HCT116 (cell line): ENCODE data around the gene ATP6V0B. TPM values are rescaled to one million over a fixed set of nuclear protein-coding genes. Genes with fewer than 3 reads are reported as not detected.

ENCODE experiments used
- ATAC-seq: fragments of 200-7000 bp; cut with Tn5 transposase; 2 replicates; pipeline ENCODE4 v1.9.1; 2020; ENCODE audit warnings: mild to moderate bottlenecking, moderate library complexity
- BruUV-seq: library from RNA; stranded (reverse); fragments of 400-500 nt; replicated peaks from 2 replicates; lab custom pipeline; 2021; lab: Mats Ljungman, UMichigan
- CTCF ChIA-PET: fragments of 300-600 bp; sonication (Branson Sonifier 250); formaldehyde crosslinking; loops from one replicate; lab custom pipeline; 2021; ENCODE audit warnings: antibody characterized with exemption; lab: Charles Lee
- POLR2A ChIA-PET: fragments of 300-600, 350-600 bp; sonication (Branson Sonifier 250); formaldehyde crosslinking; loops from one replicate; lab custom pipeline; 2021; ENCODE audit warnings: antibody characterized with exemption; lab: Charles Lee
- RAD21 ChIA-PET, 2 experiments: fragments of 300-600 bp; sonication (Branson Sonifier 250); formaldehyde crosslinking; loops; one replicate each; lab custom pipeline; 2023; ENCODE audit warnings: low total read pairs in 2 of 2; ENCODE audit not compliant: uncharacterized antibody in 2 of 2, unreplicated experiment in 2 of 2, low non-redundant PET in 1 of 2; lab: Charles Lee
- DNase-seq: peaks from one replicate; pipeline ENCODE4 v3.0.0-alpha.2; 2010; ENCODE audit warnings: low read depth, low spot score
- H2AFZ ChIP-seq: fragments of 200-600 bp; shearing (Covaris generic), sonication (generic); 2 replicates; pipeline ENCODE4 v1.6.1; 2017; ENCODE audit warnings: low read depth, mixed run types, mixed read lengths, antibody characterized with exemption, low read length; ENCODE audit not compliant: poor library complexity, severe bottlenecking
- H3K27ac ChIP-seq: 2 replicates; pipeline ENCODE4 v1.5.1; 2012; ENCODE audit warnings: low read depth, low read length
- H3K27me3 ChIP-seq: fragments of 200-600 bp; sonication (generic); 2 replicates; pipeline ENCODE4 v1.6.1; 2016; ENCODE audit warnings: mixed run types, low read length, mixed read lengths; ENCODE audit not compliant: insufficient read depth
- H3K36me3 ChIP-seq, 2 experiments: fragments of 200-500 bp in 1 of 2; fragments of 200-600 bp in 1 of 2; sonication (Bioruptor generic) in 1 of 2; sonication (generic) in 1 of 2; 2 replicates each; pipeline versions ENCODE4 v1.5.1 to v1.6.1; 2014 to 2016; ENCODE audit warnings: low read length in 2 of 2, inconsistent platforms in 1 of 2, mixed read lengths in 1 of 2, mixed run types in 1 of 2; ENCODE audit not compliant: insufficient read depth in 2 of 2, control insufficient read depth in 1 of 2
- H3K4me1 ChIP-seq, 2 experiments: fragments of 200-600 bp in 1 of 2; sonication (generic) in 1 of 2; 2 replicates each; pipeline versions ENCODE4 v1.5.1 to v1.6.1; 2012 to 2017; ENCODE audit warnings: low read length in 2 of 2, inconsistent platforms in 1 of 2, mild to moderate bottlenecking in 1 of 2, mixed read lengths in 1 of 2, mixed run types in 1 of 2, moderate library complexity in 1 of 2; ENCODE audit not compliant: insufficient read depth in 2 of 2, control insufficient read depth in 1 of 2
- H3K4me2 ChIP-seq: fragments of 200-600 bp; sonication (generic); 2 replicates; pipeline ENCODE4 v1.6.1; 2017; ENCODE audit warnings: mixed run types, low read length, mixed read lengths
- H3K4me3 ChIP-seq, 2 experiments: fragments of 200-600 bp in 1 of 2; sonication (generic) in 1 of 2; replicated peaks in 1 of 2; 2 replicates each; pipeline ENCODE4 v1.5.1; 2011 to 2016; ENCODE audit warnings: low read length in 2 of 2, control low read depth in 1 of 2, low read depth in 1 of 2, mild to moderate bottlenecking in 1 of 2, mixed read lengths in 1 of 2, mixed run types in 1 of 2
- H3K79me2 ChIP-seq: fragments of 200-600 bp; sonication (generic); 2 replicates; pipeline ENCODE4 v1.6.1; 2017; ENCODE audit warnings: mild to moderate bottlenecking, mixed run types, low read length, moderate library complexity, mixed read lengths; ENCODE audit not compliant: insufficient read depth
- H3K9ac ChIP-seq: fragments of 200-600 bp; sonication (generic); 2 replicates; pipeline ENCODE4 v1.6.1; 2016; ENCODE audit warnings: low read length, mixed read lengths
- H3K9me2 ChIP-seq: fragments of 200-600 bp; sonication (generic), shearing (Covaris generic); 2 replicates; pipeline ENCODE4 v1.6.1; 2017; ENCODE audit warnings: mixed run types, mild to moderate bottlenecking, moderate library complexity; ENCODE audit not compliant: insufficient read depth
- H3K9me3 ChIP-seq, 2 experiments: fragments of 200-500 bp in 1 of 2; fragments of 200-600 bp in 1 of 2; sonication (Bioruptor generic) in 1 of 2; sonication (generic) in 1 of 2; 2 replicates each; pipeline ENCODE4 v1.6.1; 2014 to 2017; ENCODE audit warnings: low read length in 2 of 2, mixed read lengths in 2 of 2, inconsistent platforms in 1 of 2, low read depth in 1 of 2, mild to moderate bottlenecking in 1 of 2, mixed run types in 1 of 2, moderate library complexity in 1 of 2; ENCODE audit not compliant: control insufficient read depth in 1 of 2, insufficient read depth in 1 of 2
- H4K20me1 ChIP-seq: fragments of 200-600 bp; sonication (generic), shearing (Covaris generic); 2 replicates; pipeline ENCODE4 v1.6.1; 2017; ENCODE audit warnings: mixed run types, mild to moderate bottlenecking, moderate library complexity; ENCODE audit not compliant: insufficient read depth
- CBX3 ChIP-seq: IDR thresholded peaks from 2 replicates; pipeline ENCODE4 v1.6.1; 2012; ENCODE audit warnings: low read depth
- CTCF ChIP-seq, 3 experiments: fragments of 200-600 bp in 1 of 3; sonication (generic) in 1 of 3; IDR thresholded peaks in 2 of 3; conservative IDR thresholded peaks in 1 of 3; 2 replicates each; pipeline ENCODE4 v1.5.1; 2012 to 2017; ENCODE audit warnings: low read depth in 2 of 3, low read length in 2 of 3, antibody characterized with exemption in 1 of 3, borderline replicate concordance in 1 of 3, control low read depth in 1 of 3, mild to moderate bottlenecking in 1 of 3, mixed read lengths in 1 of 3, mixed run types in 1 of 3, moderate library complexity in 1 of 3; ENCODE audit not compliant: insufficient read depth in 1 of 3
- EZH2phosphoT487 ChIP-seq: fragments of 200-600 bp; IDR thresholded peaks from 2 replicates; pipeline ENCODE4 v1.6.1; 2018; ENCODE audit warnings: antibody characterized with exemption, borderline replicate concordance
- FOSL1 ChIP-seq: IDR thresholded peaks from 2 replicates; pipeline ENCODE4 v1.6.1; 2012; ENCODE audit warnings: low read depth
- POLR2AphosphoS5 ChIP-seq: IDR thresholded peaks from 2 replicates; pipeline ENCODE4 v1.6.1; 2011; ENCODE audit warnings: mild to moderate bottlenecking, low read depth, low read length, moderate library complexity
- SP1 ChIP-seq: IDR thresholded peaks from 2 replicates; pipeline ENCODE4 v1.6.1; 2012; ENCODE audit warnings: low read depth
- SRF ChIP-seq: IDR thresholded peaks from 2 replicates; pipeline ENCODE4 v1.6.1; 2012; ENCODE audit warnings: low read depth
- TCF7L2 ChIP-seq: IDR thresholded peaks from 2 replicates; pipeline ENCODE4 v1.7.0; 2011; ENCODE audit warnings: borderline replicate concordance, inconsistent platforms; ENCODE audit not compliant: insufficient read depth, insufficient read length; ENCODE audit errors: extremely low read depth
- ZBTB33 ChIP-seq: IDR thresholded peaks from 2 replicates; pipeline ENCODE4 v1.6.1; 2011; ENCODE audit warnings: mild to moderate bottlenecking, low read length, moderate library complexity; ENCODE audit not compliant: insufficient replicate concordance; ENCODE audit errors: extremely low read depth
- intact Hi-C: fragments of 100-400 bp; cut with micrococcal nuclease; formaldehyde crosslinking; loops from 2 replicates; pipeline ENCODE4 v1.10.0; 2022
- total RNA-seq: library from RNA; stranded (reverse); gene quantifications from one replicate; pipeline ENCODE4 v1.2.1, GENCODE V29; 2021; ENCODE audit not compliant: unreplicated experiment

Gene ATP6V0B
- total RNA-seq, 1 experiment from 2014 or later: 122 TPM

DNA sequence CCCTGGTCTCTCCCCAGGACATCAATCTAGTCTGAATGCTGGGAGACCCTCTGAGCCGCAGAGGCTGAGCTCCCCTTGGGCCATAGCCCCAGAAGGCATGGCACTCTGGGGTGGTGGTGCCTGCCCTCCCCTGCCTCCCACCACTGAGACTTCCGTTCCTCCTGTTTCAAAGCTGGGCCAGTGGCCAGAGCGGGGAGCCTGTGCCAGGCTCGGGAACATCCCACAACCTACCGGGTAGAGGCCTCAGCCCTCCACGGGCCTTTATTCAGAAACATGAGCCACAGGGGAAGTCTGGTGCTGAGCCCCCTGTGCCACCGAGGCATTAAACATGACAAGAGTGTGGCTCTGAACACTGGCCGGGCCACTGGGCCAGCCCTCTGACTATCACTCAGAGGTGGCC is 24.7 kb downstream of the ATP6V0B start:
- Histone ChIP-seq H4K20me1 (no peaks in the 10 kb centered on the region), H3K9ac (no peak overlapping the region), H3K4me2 (no peak overlapping the region), H3K4me1 (peaks cover 5 to 9% of the 10 kb centered on the region in 2 experiments; a peak in 3 of 4 replicates), H2AFZ (no peak overlapping the region), H3K9me3 (no peaks in the 10 kb centered on the region), H3K36me3 (no peaks in the 10 kb centered on the region), H3K4me3 (no peak overlapping the region), H3K79me2 (no peaks in the 10 kb centered on the region), H3K9me2 (no peaks in the 10 kb centered on the region), H3K27me3 (no peaks in the 10 kb centered on the region), H3K27ac (no peak overlapping the region)
- TF ChIP-seq CTCF (IDR thresholded peaks at IDR 0.05 in 2 of 3, conservative IDR thresholded peaks at IDR 0.05 in 1 of 3; ENCODE audit: borderline replicate concordance in 1 of 3, insufficient read depth in 1 of 3, low read depth in 2 of 3, low read length in 2 of 3) (no peak), ZBTB33 (no peak), FOSL1 (no peak), SRF (no peak), POLR2AphosphoS5 (no peak), EZH2phosphoT487 (no peak), TCF7L2 (no peak), SP1 (no peak), CBX3 (no peak)
- RAD21 ChIA-PET: no interaction called here
- intact Hi-C loops: no loop called here
- ATAC-seq: no peak
- CTCF ChIA-PET: interaction anchor here (1.1 kb wide), 1 partner anchor 65 kb away, joined by 3 read pairs; no protein-coding TSS in a partner anchor
- DNase-seq: no peak
- POLR2A ChIA-PET: no interaction called here
- BruUV-seq: no TSS peak
